Astrocyte (in vitro differentiated cells and primary cell): Measurements from ENCODE around the gene ATG7. TPM values are rescaled to one million over a fixed set of nuclear protein-coding genes. Genes with fewer than 3 reads are reported as not detected.

ENCODE experiments used
- DNase-seq: peaks from one replicate; pipeline ENCODE4 v3.0.0-alpha.2; 2010; ENCODE audit warnings: low read depth
- FAIRE-seq: peaks from 2 replicates; lab custom pipeline; 2011; peaks lifted over from hg19 to GRCh38; lab: Jason Lieb, UNC
- H2AFZ ChIP-seq: 2 replicates; pipeline ENCODE4 v1.6.0; 2012; ENCODE audit warnings: low read depth, low read length, inconsistent platforms
- H3K27ac ChIP-seq: 2 replicates; pipeline ENCODE4 v1.5.1; 2011; ENCODE audit warnings: low read depth, low read length, inconsistent platforms
- H3K27me3 ChIP-seq: 2 replicates; pipeline ENCODE4 v1.6.0; 2011; ENCODE audit warnings: low read length, inconsistent platforms; ENCODE audit not compliant: insufficient read depth
- H3K36me3 ChIP-seq: 2 replicates; pipeline ENCODE4 v1.5.1; 2011; ENCODE audit warnings: low read length, inconsistent platforms; ENCODE audit not compliant: insufficient read depth
- H3K4me1 ChIP-seq: 2 replicates; pipeline ENCODE4 v1.5.1; 2011; ENCODE audit warnings: low read length, inconsistent platforms; ENCODE audit not compliant: insufficient read depth
- H3K4me2 ChIP-seq: 2 replicates; pipeline ENCODE4 v1.6.0; 2012; ENCODE audit warnings: low read length, inconsistent platforms
- H3K4me3 ChIP-seq: 2 replicates; pipeline ENCODE4 v1.5.1; 2011; ENCODE audit warnings: low read depth, mild to moderate bottlenecking, low read length, inconsistent platforms; ENCODE audit not compliant: insufficient read depth
- H3K79me2 ChIP-seq: 2 replicates; pipeline ENCODE4 v1.6.0; 2012; ENCODE audit warnings: mild to moderate bottlenecking, low read length, inconsistent platforms; ENCODE audit not compliant: insufficient read depth
- H3K9ac ChIP-seq: 2 replicates; pipeline ENCODE4 v1.6.0; 2012; ENCODE audit warnings: mild to moderate bottlenecking, low read length, inconsistent platforms
- H3K9me3 ChIP-seq: 2 replicates; pipeline ENCODE4 v1.5.1; 2012; ENCODE audit warnings: low read depth, mild to moderate bottlenecking, low read length, inconsistent platforms; ENCODE audit not compliant: insufficient read depth
- H4K20me1 ChIP-seq: 2 replicates; pipeline ENCODE4 v1.6.0; 2012; ENCODE audit warnings: low read length, inconsistent platforms; ENCODE audit not compliant: insufficient read depth
- H3K27ac Mint-ChIP-seq: one replicate; pipeline ENCODE4 v1.8.0; 2021; ENCODE audit warnings: mild to moderate bottlenecking, mixed read lengths; ENCODE audit not compliant: unreplicated experiment
- H3K27me3 Mint-ChIP-seq: one replicate; pipeline ENCODE4 v1.8.0; 2021; ENCODE audit warnings: low read depth, mixed read lengths; ENCODE audit not compliant: unreplicated experiment
- H3K36me3 Mint-ChIP-seq: one replicate; pipeline ENCODE4 v1.8.0; 2021; ENCODE audit warnings: low read depth, mixed read lengths; ENCODE audit not compliant: unreplicated experiment
- H3K4me1 Mint-ChIP-seq: one replicate; pipeline ENCODE4 v1.8.0; 2021; ENCODE audit warnings: low read depth, mixed read lengths; ENCODE audit not compliant: unreplicated experiment
- H3K4me3 Mint-ChIP-seq: one replicate; pipeline ENCODE4 v1.8.0; 2021; ENCODE audit warnings: mild to moderate bottlenecking, moderate library complexity, mixed read lengths; ENCODE audit not compliant: unreplicated experiment
- H3K9me3 Mint-ChIP-seq: one replicate; pipeline ENCODE4 v1.8.0; 2021; ENCODE audit warnings: mild to moderate bottlenecking, mixed read lengths; ENCODE audit not compliant: unreplicated experiment
- EZH2 ChIP-seq: IDR thresholded peaks from 2 replicates; pipeline ENCODE4 v1.6.1; 2012; ENCODE audit warnings: mild to moderate bottlenecking, low read length, inconsistent platforms; ENCODE audit not compliant: insufficient read depth
- total RNA-seq: library from RNA; stranded (reverse); gene quantifications from 2 replicates; pipeline ENCODE4 v1.2.1, GENCODE V29; 2021
- TF ChIP-seq, protein P1 (sequence below): IDR thresholded peaks from 2 replicates; pipeline ENCODE4 v1.5.1; 2011; ENCODE audit warnings: low read depth, mild to moderate bottlenecking, inconsistent platforms, low read length, moderate library complexity; ENCODE audit not compliant: insufficient read depth

Gene ATG7
- total RNA-seq, 1 donor from 2014 or later: 29.5 TPM

DNA sequence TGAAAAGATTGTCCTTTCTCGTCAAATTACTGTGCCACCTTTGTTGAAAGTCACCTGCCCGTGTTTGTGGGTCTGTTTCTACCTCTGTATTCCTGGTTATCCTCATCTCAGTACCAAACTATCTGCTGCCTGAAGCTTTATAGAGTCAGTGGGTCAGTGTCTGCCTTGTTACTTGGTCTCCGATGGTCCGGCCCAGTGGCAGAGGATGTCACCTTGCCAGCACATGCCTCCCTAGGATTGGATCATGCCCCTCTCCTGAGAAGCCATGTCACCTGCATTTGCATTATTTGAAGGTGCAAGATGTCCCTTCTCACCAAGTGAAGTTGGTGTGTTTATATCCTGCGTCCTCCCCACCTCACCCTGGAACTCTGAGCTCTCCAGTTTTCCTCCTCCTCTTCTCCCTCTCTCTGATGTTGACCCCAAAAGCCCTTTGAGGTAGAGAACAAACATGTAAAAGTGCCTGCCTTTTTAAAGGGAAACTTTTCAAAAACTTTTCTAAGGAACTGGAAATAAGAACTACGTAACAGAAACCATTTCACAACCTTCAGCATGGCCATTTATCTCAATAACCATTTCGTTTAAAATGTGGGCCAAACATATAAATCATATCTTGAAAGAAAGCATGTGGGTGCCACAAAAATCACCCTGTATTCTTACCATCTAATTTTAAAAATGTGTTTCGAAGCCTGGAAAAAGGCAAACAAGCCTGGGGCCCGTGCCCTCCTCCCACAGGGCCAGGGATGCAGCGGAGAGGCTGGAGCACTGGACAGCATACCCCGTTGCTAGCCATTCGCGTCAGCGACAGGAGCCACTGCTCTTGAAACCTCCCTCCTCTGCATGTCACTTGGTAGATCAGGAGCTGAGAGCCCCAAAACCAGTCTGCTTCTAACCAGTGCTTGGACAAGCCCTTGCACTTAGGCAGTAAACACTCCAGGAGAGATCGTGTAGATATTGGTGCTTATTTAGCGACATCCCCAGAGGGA lies 269.4 kb downstream of the ATG7 start:
- Mint-ChIP-seq H3K27me3 (no peaks in the 10 kb centered on the region), H3K4me3 (no peak overlapping the region), H3K4me1 (peaks cover 5% of the 10 kb centered on the region), H3K9me3 (no peaks in the 10 kb centered on the region), H3K27ac (no peak overlapping the region), H3K36me3 (peaks cover 5% of the 10 kb centered on the region)
- no peak for FAIRE-seq
- H3K4me1 ChIP-seq: peaks cover 7% of the 10 kb centered on the region
- peaks cover 4% of the 10 kb centered on the region for H3K9me3 ChIP-seq
- peaks cover 3% of the 10 kb centered on the region for H3K79me2 ChIP-seq
- H3K9ac ChIP-seq: no peak overlapping the region
- H4K20me1 ChIP-seq: no peaks in the 10 kb centered on the region
- H2AFZ ChIP-seq: no peak overlapping the region
- no peak overlapping the region for H3K27ac ChIP-seq
- TF ChIP-seq, protein P1, sequence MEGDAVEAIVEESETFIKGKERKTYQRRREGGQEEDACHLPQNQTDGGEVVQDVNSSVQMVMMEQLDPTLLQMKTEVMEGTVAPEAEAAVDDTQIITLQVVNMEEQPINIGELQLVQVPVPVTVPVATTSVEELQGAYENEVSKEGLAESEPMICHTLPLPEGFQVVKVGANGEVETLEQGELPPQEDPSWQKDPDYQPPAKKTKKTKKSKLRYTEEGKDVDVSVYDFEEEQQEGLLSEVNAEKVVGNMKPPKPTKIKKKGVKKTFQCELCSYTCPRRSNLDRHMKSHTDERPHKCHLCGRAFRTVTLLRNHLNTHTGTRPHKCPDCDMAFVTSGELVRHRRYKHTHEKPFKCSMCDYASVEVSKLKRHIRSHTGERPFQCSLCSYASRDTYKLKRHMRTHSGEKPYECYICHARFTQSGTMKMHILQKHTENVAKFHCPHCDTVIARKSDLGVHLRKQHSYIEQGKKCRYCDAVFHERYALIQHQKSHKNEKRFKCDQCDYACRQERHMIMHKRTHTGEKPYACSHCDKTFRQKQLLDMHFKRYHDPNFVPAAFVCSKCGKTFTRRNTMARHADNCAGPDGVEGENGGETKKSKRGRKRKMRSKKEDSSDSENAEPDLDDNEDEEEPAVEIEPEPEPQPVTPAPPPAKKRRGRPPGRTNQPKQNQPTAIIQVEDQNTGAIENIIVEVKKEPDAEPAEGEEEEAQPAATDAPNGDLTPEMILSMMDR: no peak
- TF ChIP-seq EZH2: no peak
- no peak for DNase-seq
- no peaks in the 10 kb centered on the region for H3K27me3 ChIP-seq
- no peaks in the 10 kb centered on the region for H3K36me3 ChIP-seq
- H3K4me2 ChIP-seq: no peak overlapping the region
- no peak overlapping the region for H3K4me3 ChIP-seq

- Histone ChIP-seq H3K4me3 (no peak overlapping the region), H3K36me3 (no peaks in the 10 kb centered on the region), H3K27ac (no peak overlapping the region), H4K20me1 (no peaks in the 10 kb centered on the region), H3K9me3 (peaks cover 6% of the 10 kb centered on the region), H3K79me2 (peaks cover 5% of the 10 kb centered on the region), H3K27me3 (no peaks in the 10 kb centered on the region), H2AFZ (no peak overlapping the region), H3K4me1 (peaks cover 7% of the 10 kb centered on the region), H3K9ac (no peak overlapping the region), H3K4me2 (no peak overlapping the region)
- Mint-ChIP-seq H3K36me3 (peaks cover 6% of the 10 kb centered on the region), H3K4me1 (peaks cover 5% of the 10 kb centered on the region), H3K27me3 (no peaks in the 10 kb centered on the region), H3K4me3 (no peak overlapping the region), H3K9me3 (no peaks in the 10 kb centered on the region), H3K27ac (no peak overlapping the region)
- DNase-seq (no peak), FAIRE-seq (no peak)
- TF ChIP-seq, protein P1: no peak
- TF ChIP-seq EZH2: no peak
These were observed 270.4 kb downstream of the ATG7 start for GRCh38 chr3:11542551-11542950.
